Neural cell (in vitro differentiated cells): ENCODE data around the gene ALDH1A3. TPM values are rescaled to one million over a fixed set of nuclear protein-coding genes. Genes with fewer than 3 reads are reported as not detected.

Source experiments
- H2AFZ ChIP-seq: fragments of 200-600, 300-800 bp; sonication (generic), shearing (Covaris generic); 2 replicates; pipeline ENCODE4 v1.6.0; 2014; ENCODE audit warnings: low read depth, mild to moderate bottlenecking, antibody characterized with exemption, low read length, moderate library complexity
- H3F3A ChIP-seq: fragments of 200-600 bp; shearing (Covaris generic); 2 replicates; pipeline ENCODE4 v1.6.1; 2016; ENCODE audit warnings: mild to moderate bottlenecking, moderate library complexity, mixed read lengths, antibody characterized with exemption, low read length; ENCODE audit not compliant: insufficient read depth, poor library complexity, severe bottlenecking
- H3K27ac ChIP-seq: fragments of 200-600, 300-800 bp; sonication (generic), shearing (Covaris generic); 2 replicates; pipeline ENCODE4 v1.5.1; 2014; ENCODE audit warnings: mild to moderate bottlenecking, low read length, moderate library complexity
- H3K27me3 ChIP-seq: fragments of 300-800, 200-600 bp; sonication (generic), shearing (Covaris generic); 2 replicates; pipeline ENCODE4 v1.6.0; 2014; ENCODE audit warnings: mild to moderate bottlenecking, low read depth, low read length, moderate library complexity; ENCODE audit not compliant: insufficient read depth
- H3K36me3 ChIP-seq: fragments of 300-800, 200-600 bp; sonication (generic), shearing (Covaris generic); 2 replicates; pipeline ENCODE4 v1.5.1; 2014; ENCODE audit warnings: mild to moderate bottlenecking, antibody characterized with exemption, low read length, moderate library complexity; ENCODE audit not compliant: insufficient read depth
- H3K4me2 ChIP-seq: fragments of 300-800, 200-600 bp; sonication (generic), shearing (Covaris generic); 2 replicates; pipeline ENCODE4 v1.6.0; 2014; ENCODE audit warnings: mild to moderate bottlenecking, low read length
- H3K4me3 ChIP-seq: fragments of 300-800, 200-600 bp; sonication (generic), shearing (Covaris generic); 2 replicates; pipeline ENCODE4 v1.5.1; 2014; ENCODE audit warnings: mild to moderate bottlenecking, low read length, moderate library complexity
- H3K79me2 ChIP-seq: fragments of 200-600 bp; shearing (Covaris generic); replicated peaks from 2 replicates; pipeline ENCODE4 v1.6.0; 2014; ENCODE audit warnings: mild to moderate bottlenecking, low read length, moderate library complexity; ENCODE audit not compliant: insufficient read depth
- H3K9ac ChIP-seq: fragments of 300-800, 200-600 bp; sonication (generic), shearing (Covaris generic); 2 replicates; pipeline ENCODE4 v1.6.1; 2016; ENCODE audit warnings: mild to moderate bottlenecking, low read length, mixed read lengths
- H3K9me2 ChIP-seq: fragments of 200-600 bp; shearing (Covaris generic); 2 replicates; pipeline ENCODE4 v1.6.1; 2016; ENCODE audit warnings: mild to moderate bottlenecking, low read length, mixed read lengths; ENCODE audit not compliant: insufficient read depth
- H3K9me3 ChIP-seq: fragments of 200-600, 300-800 bp; sonication (generic), shearing (Covaris generic); 2 replicates; pipeline ENCODE4 v1.6.1; 2016; ENCODE audit warnings: mild to moderate bottlenecking, mixed run types, low read length, moderate library complexity, mixed read lengths
- H4K20me1 ChIP-seq: fragments of 200-600 bp; shearing (Covaris generic); 2 replicates; pipeline ENCODE4 v1.6.1; 2016; ENCODE audit warnings: mild to moderate bottlenecking, mixed run types; ENCODE audit not compliant: insufficient read depth
- EP300 ChIP-seq: fragments of 450-650 bp; conservative IDR thresholded peaks from 2 replicates; pipeline ENCODE4 v1.6.1; 2014; ENCODE audit warnings: antibody characterized with exemption, mild to moderate bottlenecking, moderate library complexity; ENCODE audit not compliant: poor library complexity, severe bottlenecking
- EZH2 ChIP-seq: fragments of 200-600, 300-800 bp; shearing (Covaris generic), sonication (generic); IDR thresholded peaks from 2 replicates; pipeline ENCODE4 v1.6.1; 2014; ENCODE audit warnings: antibody characterized with exemption, low read length, borderline replicate concordance, mild to moderate bottlenecking; ENCODE audit not compliant: insufficient read depth, poor library complexity, severe bottlenecking
- MXI1 ChIP-seq: fragments of 450-650 bp; conservative IDR thresholded peaks from 2 replicates; pipeline ENCODE4 v1.6.1; 2014; ENCODE audit warnings: antibody characterized with exemption, mild to moderate bottlenecking; ENCODE audit not compliant: poor library complexity, severe bottlenecking
- POLR2AphosphoS5 ChIP-seq: IDR thresholded peaks from 2 replicates; pipeline ENCODE4 v1.6.1; 2012
- RAD21 ChIP-seq: fragments of 450-650 bp; conservative IDR thresholded peaks from 2 replicates; pipeline ENCODE4 v1.6.1; 2014; ENCODE audit warnings: antibody characterized with exemption, mild to moderate bottlenecking, moderate library complexity
- SMC3 ChIP-seq: fragments of 450-650 bp; conservative IDR thresholded peaks from 2 replicates; pipeline ENCODE4 v1.6.1; 2014; ENCODE audit warnings: antibody characterized with exemption, mild to moderate bottlenecking, moderate library complexity; ENCODE audit not compliant: poor library complexity
- TAF1 ChIP-seq: IDR thresholded peaks from 2 replicates; pipeline ENCODE4 v1.6.1; 2012; ENCODE audit warnings: low read depth
- polyA plus RNA-seq: library from polyadenylated mRNA; depleted of rRNA; stranded (reverse); fragments of >200 nt; gene quantifications from 2 replicates; pipeline ENCODE4 v1.2.3, GENCODE V29; 2014
- TF ChIP-seq, protein P1 (sequence below): fragments of 450-650 bp; IDR thresholded peaks from 2 replicates; pipeline ENCODE4 v1.5.1; 2014; ENCODE audit warnings: antibody characterized with exemption, mild to moderate bottlenecking, moderate library complexity; ENCODE audit not compliant: poor library complexity, severe bottlenecking
- TF ChIP-seq, protein P2 (sequence below): IDR thresholded peaks from 2 replicates; pipeline ENCODE4 v1.6.1; 2012; ENCODE audit warnings: borderline replicate concordance

ALDH1A3 gene
- polyA plus RNA-seq, 1 donor from 2014 or later: 0.06 TPM

DNA sequence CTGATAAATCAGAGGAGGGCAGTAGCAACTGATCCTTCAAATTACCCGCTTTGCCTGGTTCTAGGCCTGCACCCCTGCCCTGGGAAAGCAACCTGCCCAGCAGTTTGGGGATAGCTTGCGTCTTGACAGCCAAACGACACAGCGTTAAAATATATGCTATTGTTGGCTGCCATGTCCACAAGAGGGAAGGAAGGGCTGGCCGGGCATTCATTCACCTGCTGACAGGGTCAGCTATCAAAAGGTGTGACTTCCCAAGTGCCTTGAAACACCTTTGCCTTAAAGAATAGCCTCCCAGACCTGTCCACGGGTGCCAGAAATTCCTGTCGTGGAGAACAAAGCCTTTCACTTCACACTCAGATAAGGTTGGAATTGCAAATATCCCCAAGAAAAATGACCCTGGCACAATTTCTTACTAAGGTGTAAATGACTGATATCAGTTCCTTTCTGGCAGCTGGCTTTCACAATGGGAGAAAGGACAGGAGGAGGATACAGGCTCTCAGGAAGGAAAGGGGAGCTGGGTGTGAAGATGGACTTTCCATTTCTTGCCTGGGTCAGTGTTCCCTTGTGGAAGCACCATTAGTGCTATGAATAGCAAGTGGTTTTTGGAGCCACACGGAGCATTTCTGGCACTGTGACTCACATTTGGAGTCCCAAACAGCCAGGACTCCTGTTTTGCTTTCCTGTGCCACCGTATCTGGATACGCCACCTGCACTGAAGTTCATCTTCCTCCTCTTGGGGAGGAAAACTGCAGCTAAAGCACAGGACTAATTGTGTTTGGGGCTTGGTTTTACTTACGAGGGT is 19.2 kb downstream of the ALDH1A3 start:
- H3F3A ChIP-seq: no peaks in the 10 kb centered on the region
- no peaks in the 10 kb centered on the region for H3K36me3 ChIP-seq
- H3K79me2 ChIP-seq: no peaks in the 10 kb centered on the region
- TF ChIP-seq, protein P1, sequence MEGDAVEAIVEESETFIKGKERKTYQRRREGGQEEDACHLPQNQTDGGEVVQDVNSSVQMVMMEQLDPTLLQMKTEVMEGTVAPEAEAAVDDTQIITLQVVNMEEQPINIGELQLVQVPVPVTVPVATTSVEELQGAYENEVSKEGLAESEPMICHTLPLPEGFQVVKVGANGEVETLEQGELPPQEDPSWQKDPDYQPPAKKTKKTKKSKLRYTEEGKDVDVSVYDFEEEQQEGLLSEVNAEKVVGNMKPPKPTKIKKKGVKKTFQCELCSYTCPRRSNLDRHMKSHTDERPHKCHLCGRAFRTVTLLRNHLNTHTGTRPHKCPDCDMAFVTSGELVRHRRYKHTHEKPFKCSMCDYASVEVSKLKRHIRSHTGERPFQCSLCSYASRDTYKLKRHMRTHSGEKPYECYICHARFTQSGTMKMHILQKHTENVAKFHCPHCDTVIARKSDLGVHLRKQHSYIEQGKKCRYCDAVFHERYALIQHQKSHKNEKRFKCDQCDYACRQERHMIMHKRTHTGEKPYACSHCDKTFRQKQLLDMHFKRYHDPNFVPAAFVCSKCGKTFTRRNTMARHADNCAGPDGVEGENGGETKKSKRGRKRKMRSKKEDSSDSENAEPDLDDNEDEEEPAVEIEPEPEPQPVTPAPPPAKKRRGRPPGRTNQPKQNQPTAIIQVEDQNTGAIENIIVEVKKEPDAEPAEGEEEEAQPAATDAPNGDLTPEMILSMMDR: no peak
- H2AFZ ChIP-seq: no peak overlapping the region
- H3K9me3 ChIP-seq: no peaks in the 10 kb centered on the region
- no peak overlapping the region for H3K4me3 ChIP-seq
- no peaks in the 10 kb centered on the region for H4K20me1 ChIP-seq
- H3K9me2 ChIP-seq: no peaks in the 10 kb centered on the region
- no peak overlapping the region for H3K27ac ChIP-seq
- no peak overlapping the region for H3K9ac ChIP-seq
- H3K4me2 ChIP-seq: no peak overlapping the region
- no peaks in the 10 kb centered on the region for H3K27me3 ChIP-seq

DNA sequence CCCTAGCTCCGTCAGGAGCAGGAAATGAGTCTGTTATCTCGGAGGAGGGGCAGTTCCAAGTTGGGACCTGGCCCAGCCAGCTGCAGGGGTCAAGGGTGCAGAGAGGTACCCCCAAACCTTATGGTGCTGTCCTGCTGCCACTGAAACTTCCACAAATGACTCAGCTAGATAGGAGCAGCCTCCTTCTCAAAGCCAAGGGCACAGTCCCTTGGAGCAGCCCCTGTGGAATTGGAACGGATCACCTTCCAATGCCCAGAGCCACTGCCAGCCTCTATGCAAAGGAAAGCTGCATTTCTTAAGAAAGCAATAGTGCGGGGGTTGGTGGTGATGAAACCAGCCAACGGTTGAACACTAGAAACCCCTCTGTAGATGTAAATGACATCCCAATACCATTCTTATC is 20.0 kb downstream of the ALDH1A3 start:
- Histone ChIP-seq H3K79me2 (no peaks in the 10 kb centered on the region), H3F3A (no peaks in the 10 kb centered on the region), H3K9me3 (no peaks in the 10 kb centered on the region), H3K9ac (no peak overlapping the region), H2AFZ (no peak overlapping the region), H3K27ac (no peak overlapping the region), H4K20me1 (no peaks in the 10 kb centered on the region), H3K4me2 (no peak overlapping the region), H3K27me3 (no peaks in the 10 kb centered on the region), H3K36me3 (no peaks in the 10 kb centered on the region), H3K9me2 (no peaks in the 10 kb centered on the region), H3K4me3 (no peak overlapping the region)
- TF ChIP-seq SMC3 (no peak), MXI1 (no peak), RAD21 (no peak), EP300 (no peak), EZH2 (no peak), POLR2AphosphoS5 (no peak), TAF1 (no peak)
- TF ChIP-seq, protein P2, sequence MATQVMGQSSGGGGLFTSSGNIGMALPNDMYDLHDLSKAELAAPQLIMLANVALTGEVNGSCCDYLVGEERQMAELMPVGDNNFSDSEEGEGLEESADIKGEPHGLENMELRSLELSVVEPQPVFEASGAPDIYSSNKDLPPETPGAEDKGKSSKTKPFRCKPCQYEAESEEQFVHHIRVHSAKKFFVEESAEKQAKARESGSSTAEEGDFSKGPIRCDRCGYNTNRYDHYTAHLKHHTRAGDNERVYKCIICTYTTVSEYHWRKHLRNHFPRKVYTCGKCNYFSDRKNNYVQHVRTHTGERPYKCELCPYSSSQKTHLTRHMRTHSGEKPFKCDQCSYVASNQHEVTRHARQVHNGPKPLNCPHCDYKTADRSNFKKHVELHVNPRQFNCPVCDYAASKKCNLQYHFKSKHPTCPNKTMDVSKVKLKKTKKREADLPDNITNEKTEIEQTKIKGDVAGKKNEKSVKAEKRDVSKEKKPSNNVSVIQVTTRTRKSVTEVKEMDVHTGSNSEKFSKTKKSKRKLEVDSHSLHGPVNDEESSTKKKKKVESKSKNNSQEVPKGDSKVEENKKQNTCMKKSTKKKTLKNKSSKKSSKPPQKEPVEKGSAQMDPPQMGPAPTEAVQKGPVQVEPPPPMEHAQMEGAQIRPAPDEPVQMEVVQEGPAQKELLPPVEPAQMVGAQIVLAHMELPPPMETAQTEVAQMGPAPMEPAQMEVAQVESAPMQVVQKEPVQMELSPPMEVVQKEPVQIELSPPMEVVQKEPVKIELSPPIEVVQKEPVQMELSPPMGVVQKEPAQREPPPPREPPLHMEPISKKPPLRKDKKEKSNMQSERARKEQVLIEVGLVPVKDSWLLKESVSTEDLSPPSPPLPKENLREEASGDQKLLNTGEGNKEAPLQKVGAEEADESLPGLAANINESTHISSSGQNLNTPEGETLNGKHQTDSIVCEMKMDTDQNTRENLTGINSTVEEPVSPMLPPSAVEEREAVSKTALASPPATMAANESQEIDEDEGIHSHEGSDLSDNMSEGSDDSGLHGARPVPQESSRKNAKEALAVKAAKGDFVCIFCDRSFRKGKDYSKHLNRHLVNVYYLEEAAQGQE: no peak
- TF ChIP-seq, protein P1: no peak
